ENCODE data around the gene IQSEC2.

IQSEC2 gene

DNA sequence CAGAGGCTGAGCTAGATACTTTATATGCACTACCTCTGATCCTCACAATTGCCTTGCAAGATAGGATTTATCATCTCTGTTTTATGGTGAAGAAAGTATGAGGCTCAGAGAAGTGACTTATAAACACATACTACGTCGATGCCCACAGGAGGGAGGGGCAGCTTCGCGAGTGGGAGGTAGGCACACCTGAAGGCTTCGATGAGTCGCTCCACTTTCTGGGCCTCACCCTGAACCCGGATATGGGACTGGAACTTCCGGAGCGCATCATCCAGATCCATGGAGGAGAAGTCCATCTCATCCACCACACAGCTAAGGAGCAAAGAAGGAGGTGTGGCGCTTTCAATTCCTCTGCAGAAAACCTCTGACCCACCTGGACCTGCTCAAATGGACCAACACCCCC is 33.5 kb downstream of the IQSEC2 start:
- no peak for DNase-seq (ENCODE audit: low read depth in 2 of 2)
- no peak overlapping the region for H3K4me3 ChIP-seq (replicated peaks in 1 of 2; ENCODE audit: low read depth in 2 of 2, low read length in 2 of 2)
- no peak for TF ChIP-seq CTCF (IDR thresholded peaks at IDR 0.05; ENCODE audit: low read depth, low read length)

DNA sequence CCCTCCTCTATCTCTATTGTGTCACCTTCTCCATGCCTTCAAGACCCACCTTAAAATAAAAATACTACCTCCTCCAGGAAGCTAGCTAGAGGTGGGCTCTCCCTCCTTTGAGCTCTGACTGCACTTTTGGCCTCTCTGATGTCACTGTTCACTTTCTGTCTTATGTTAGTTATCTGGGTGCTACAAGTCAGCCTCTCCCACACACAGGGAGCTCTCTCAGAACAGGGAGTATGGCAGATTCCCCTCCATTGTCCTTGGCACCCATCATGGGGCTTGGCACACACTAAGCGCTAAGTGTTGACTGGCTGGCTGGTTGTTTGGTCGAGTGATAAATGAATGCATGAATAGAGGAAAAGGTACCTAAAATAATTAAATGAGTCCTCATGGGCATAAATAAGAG is 35.2 kb downstream of the IQSEC2 start:
- no peak for DNase-seq (ENCODE audit: low read depth in 2 of 2)
- no peak overlapping the region for H3K4me3 ChIP-seq (replicated peaks in 1 of 2; ENCODE audit: low read depth in 2 of 2, low read length in 2 of 2)
- no peak for TF ChIP-seq CTCF (IDR thresholded peaks at IDR 0.05; ENCODE audit: low read depth, low read length)

DNA sequence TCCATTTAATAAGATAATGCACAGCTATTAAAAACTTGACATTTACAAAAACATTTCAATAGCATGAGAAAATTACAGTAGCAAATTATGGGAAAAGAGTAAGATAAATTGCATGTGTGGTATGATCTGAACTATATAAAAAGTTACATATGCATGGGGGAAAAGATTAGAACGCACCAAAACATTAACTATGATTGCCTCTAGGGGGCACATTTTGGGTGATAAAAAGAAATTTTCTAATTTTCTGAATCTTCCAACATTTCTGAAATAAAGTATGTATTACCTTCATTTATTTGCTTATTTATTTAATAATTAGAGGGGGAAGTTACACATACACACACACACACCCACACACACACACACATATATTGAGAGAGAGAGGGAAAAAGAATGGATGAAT is 36.8 kb downstream of the IQSEC2 start:
- H3K4me3 ChIP-seq (replicated peaks in 1 of 2; ENCODE audit: low read depth in 2 of 2, low read length in 2 of 2): no peak overlapping the region
- no peak for DNase-seq (ENCODE audit: low read depth in 2 of 2)
- TF ChIP-seq CTCF (IDR thresholded peaks at IDR 0.05; ENCODE audit: low read depth, low read length): peak; percentile 18

DNA sequence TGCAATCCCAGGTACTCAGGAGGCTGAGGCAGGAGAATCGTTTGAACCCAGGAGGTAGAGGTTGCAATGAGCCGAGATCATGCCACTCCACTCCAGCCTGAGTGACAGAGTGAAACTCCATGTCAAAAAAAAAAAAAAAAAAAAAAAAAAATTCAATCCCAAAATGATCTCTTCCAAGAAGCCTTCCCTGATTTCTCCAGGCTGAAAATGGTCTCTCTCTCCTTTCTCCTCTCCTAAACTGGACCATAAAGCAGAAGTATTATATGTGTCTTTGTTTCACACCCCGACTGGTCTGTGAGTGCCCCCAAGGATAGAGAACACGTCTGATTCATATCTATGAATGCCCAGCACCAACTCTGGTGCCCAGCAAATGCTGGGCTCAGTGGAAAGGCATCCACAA is 39.1 kb downstream of the IQSEC2 start:
- TF ChIP-seq CTCF (IDR thresholded peaks at IDR 0.05; ENCODE audit: low read depth, low read length): no peak
- H3K4me3 ChIP-seq (replicated peaks in 1 of 2; ENCODE audit: low read depth in 2 of 2, low read length in 2 of 2): no peak overlapping the region
- DNase-seq (ENCODE audit: low read depth in 2 of 2): no peak

DNA sequence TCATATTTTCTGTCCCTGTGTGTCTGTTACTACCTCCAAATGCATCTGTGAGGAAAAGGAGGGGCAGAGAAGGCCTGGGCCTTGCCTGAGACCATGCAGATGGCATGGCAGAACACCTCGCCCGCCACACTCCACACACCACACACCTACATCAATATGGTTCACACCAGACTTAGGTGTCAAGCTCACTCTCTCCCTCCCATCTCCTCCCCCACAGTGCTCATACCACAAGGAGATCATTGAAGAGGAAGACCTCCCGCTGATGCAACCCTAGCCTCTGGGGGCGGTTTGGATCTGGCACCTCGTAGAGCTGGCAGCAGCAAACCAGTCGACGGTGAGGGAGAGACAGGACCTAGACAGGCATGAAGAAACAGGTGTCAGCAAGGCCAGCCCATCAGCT is 39.8 kb downstream of the IQSEC2 start:
- no peak overlapping the region for H3K4me3 ChIP-seq (replicated peaks in 1 of 2; ENCODE audit: low read depth in 2 of 2, low read length in 2 of 2)
- DNase-seq (ENCODE audit: low read depth in 2 of 2): no peak
- no peak for TF ChIP-seq CTCF (IDR thresholded peaks at IDR 0.05; ENCODE audit: low read depth, low read length)

DNA sequence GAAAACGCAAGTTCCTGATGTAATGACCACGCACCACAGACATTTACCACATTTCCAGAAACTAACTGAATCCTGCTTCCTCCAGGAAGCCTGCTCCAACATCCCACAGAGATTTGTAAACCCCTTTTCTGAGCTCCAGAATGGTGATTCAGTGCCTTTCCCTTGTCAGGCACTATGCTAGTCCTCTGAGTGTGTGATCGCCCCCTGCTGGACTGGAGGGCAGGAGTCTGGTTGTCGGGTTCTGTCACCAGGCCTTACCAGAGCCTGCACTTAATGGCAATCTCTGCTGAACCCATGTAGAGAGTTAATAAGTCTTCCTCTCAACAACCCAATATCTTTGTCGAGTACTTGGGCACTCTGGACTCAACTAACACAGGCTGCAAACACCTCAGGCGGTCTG is 41.9 kb downstream of the IQSEC2 start:
- no peak for TF ChIP-seq CTCF (IDR thresholded peaks at IDR 0.05; ENCODE audit: low read depth, low read length)
- peak; percentile 2 to 4 for DNase-seq (ENCODE audit: low read depth in 2 of 2)
- H3K4me3 ChIP-seq (replicated peaks in 1 of 2; ENCODE audit: low read depth in 2 of 2, low read length in 2 of 2): no peak overlapping the region

DNA sequence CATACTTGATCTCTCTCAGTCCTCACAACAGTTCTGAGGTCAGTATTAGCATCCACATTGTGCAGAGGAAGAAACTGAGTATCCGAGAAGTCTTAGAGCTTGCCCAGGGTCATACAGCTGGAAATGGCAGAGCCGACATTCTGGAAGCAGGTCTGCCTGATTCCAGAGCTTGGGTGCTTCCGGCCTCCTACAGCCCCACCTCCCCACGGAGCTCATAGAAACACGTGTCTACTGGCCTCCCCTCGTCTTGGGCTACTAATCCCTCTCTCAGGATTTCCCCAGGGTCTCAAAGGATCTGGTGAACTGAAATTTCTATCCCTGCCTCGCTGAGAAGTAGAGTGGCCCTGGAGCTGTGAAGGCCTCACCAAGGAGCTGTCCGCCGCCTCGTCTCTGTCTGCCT is 44.3 kb downstream of the IQSEC2 start:
- no peak for DNase-seq (ENCODE audit: low read depth in 2 of 2)
- no peak overlapping the region for H3K4me3 ChIP-seq (replicated peaks in 1 of 2; ENCODE audit: low read depth in 2 of 2, low read length in 2 of 2)
- no peak for TF ChIP-seq CTCF (IDR thresholded peaks at IDR 0.05; ENCODE audit: low read depth, low read length)

All from cardiac fibroblast (primary cell).